Caco-2 (cell line): ENCODE data around the gene MAN1A1. TPM values are rescaled to one million over a fixed set of nuclear protein-coding genes. Genes with fewer than 3 reads are reported as not detected.

Experiments used
- BruUV-seq: library from RNA; stranded (reverse); fragments of 400-500 nt; replicated peaks from 2 replicates; lab custom pipeline; 2021; lab: Mats Ljungman, UMichigan
- CTCF ChIA-PET: fragments of 300-600 bp; sonication (Branson Sonifier 250); formaldehyde crosslinking; loops from one replicate; lab custom pipeline; 2022; ENCODE audit warnings: antibody characterized with exemption; lab: Charles Lee
- POLR2A ChIA-PET: fragments of 300-600 bp; sonication (Branson Sonifier 250); formaldehyde crosslinking; loops from one replicate; lab custom pipeline; 2022; ENCODE audit warnings: antibody characterized with exemption; lab: Charles Lee
- DNase-seq, 2 experiments: peaks; one replicate each; pipeline versions ENCODE4 v3.0.0 to v3.0.0-alpha.2; 2020 to 2022
- H3K27me3 ChIP-seq: replicated peaks from 2 replicates; pipeline ENCODE4 v1.6.0; 2011; ENCODE audit warnings: low read length; ENCODE audit not compliant: control insufficient read depth, insufficient read depth
- H3K36me3 ChIP-seq: 2 replicates; pipeline ENCODE4 v1.5.1; 2011; ENCODE audit warnings: low read length; ENCODE audit not compliant: control insufficient read depth, insufficient read depth
- H3K4me1 ChIP-seq: fragments of 250-450 bp; sonication (Bioruptor Pico); 2 replicates; pipeline ENCODE4 v1.5.1; 2020; ENCODE audit warnings: mild to moderate bottlenecking
- H3K4me3 ChIP-seq: 2 replicates; pipeline ENCODE4 v1.5.1; 2011; ENCODE audit warnings: low read depth, mild to moderate bottlenecking, control low read depth, low read length
- H3K9me3 ChIP-seq: fragments of 250-450 bp; sonication (Bioruptor Pico); 2 replicates; pipeline ENCODE4 v1.5.1; 2020; ENCODE audit warnings: mild to moderate bottlenecking, moderate library complexity
- H3K27ac Mint-ChIP-seq: one replicate; pipeline ENCODE4 v1.8.0; 2022; ENCODE audit warnings: mixed read lengths; ENCODE audit not compliant: unreplicated experiment
- H3K27me3 Mint-ChIP-seq: one replicate; pipeline ENCODE4 v1.8.0; 2022; ENCODE audit warnings: mixed read lengths; ENCODE audit not compliant: insufficient read depth, unreplicated experiment
- H3K36me3 Mint-ChIP-seq: one replicate; pipeline ENCODE4 v1.8.0; 2022; ENCODE audit warnings: mild to moderate bottlenecking, mixed read lengths; ENCODE audit not compliant: insufficient read depth, unreplicated experiment
- H3K4me1 Mint-ChIP-seq: one replicate; pipeline ENCODE4 v1.8.0; 2022; ENCODE audit warnings: low read depth, mixed read lengths; ENCODE audit not compliant: unreplicated experiment
- H3K4me3 Mint-ChIP-seq: one replicate; pipeline ENCODE4 v1.8.0; 2022; ENCODE audit warnings: mild to moderate bottlenecking, moderate library complexity, mixed read lengths; ENCODE audit not compliant: unreplicated experiment
- H3K9me3 Mint-ChIP-seq: one replicate; pipeline ENCODE4 v1.8.0; 2022; ENCODE audit warnings: mixed read lengths; ENCODE audit not compliant: unreplicated experiment
- intact Hi-C: fragments of 100-400 bp; cut with micrococcal nuclease; formaldehyde crosslinking; loops from one replicate; pipeline ENCODE4 v1.10.0; 2022; ENCODE audit not compliant: unreplicated experiment
- total RNA-seq: library from RNA; stranded (reverse); gene quantifications from 2 replicates; pipeline ENCODE4 v1.2.3, GENCODE V29; 2022
- TF ChIP-seq, protein P1 (sequence below), 2 experiments: fragments of 200-600 bp in 1 of 2; IDR thresholded peaks; 1 replicate in 1 of 2; 2 replicates in 1 of 2; pipeline versions ENCODE4 v1.5.1 to v1.8.0; 2011 to 2022; ENCODE audit warnings: antibody characterized with exemption in 1 of 2, control low read depth in 1 of 2, inconsistent platforms in 1 of 2, low read depth in 1 of 2, low read length in 1 of 2, mild to moderate bottlenecking in 1 of 2, moderate library complexity in 1 of 2; ENCODE audit not compliant: insufficient read depth in 1 of 2, severe bottlenecking in 1 of 2, unreplicated experiment in 1 of 2

The MAN1A1 gene
- total RNA-seq, 1 experiment from 2014 or later = 28.7 TPM

DNA sequence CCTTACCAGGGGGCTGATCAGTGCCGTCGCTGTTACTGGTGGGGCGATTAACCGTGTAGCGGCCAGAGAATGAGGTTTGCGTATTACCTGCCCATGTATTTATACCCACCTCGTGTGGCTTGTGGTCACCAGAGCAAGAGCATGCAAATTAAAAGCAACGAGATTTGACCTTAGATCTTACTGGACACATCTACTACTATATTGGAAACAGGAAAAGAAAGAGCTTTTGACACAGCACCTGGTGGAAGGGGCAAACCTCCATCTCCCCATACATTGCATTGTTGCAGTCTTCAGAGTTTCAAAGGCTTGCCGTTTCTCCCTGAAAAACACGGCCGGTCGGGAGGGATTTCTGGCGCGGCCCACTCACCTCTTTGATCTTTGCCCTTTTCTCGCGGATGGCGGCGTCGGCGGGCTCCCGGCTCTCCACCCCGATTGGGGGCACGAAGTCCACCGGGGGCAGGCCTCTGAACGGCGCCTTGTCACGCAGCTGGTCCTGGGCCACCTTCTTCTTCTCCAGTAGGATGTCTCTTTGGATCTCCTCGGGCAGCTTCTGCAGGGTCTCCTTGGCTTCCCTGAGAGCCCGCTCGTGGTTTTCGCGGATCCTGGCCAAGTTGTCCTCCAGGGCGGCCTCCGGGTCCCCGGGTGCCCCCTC, 1.3 kb downstream of the MAN1A1 start:
- Mint-ChIP-seq H3K27me3 (peaks cover 2% of the 10 kb centered on the region), H3K36me3 (peaks cover 9% of the 10 kb centered on the region), H3K4me1 (peaks cover 6% of the 10 kb centered on the region), H3K4me3 (peak overlapping the region; percentile 81), H3K27ac (peak overlapping the region; percentile 80), H3K9me3 (no peaks in the 10 kb centered on the region)
- H3K9me3 ChIP-seq = no peaks in the 10 kb centered on the region
- ChIA-PET CTCF (interaction anchor here (1.4 to 2.8 kb wide), 2 partner anchors 19 to 199 kb away, joined by 3 to 13 read pairs; no protein-coding TSS in a partner anchor), POLR2A (no interaction called here)
- TF ChIP-seq, protein P1, sequence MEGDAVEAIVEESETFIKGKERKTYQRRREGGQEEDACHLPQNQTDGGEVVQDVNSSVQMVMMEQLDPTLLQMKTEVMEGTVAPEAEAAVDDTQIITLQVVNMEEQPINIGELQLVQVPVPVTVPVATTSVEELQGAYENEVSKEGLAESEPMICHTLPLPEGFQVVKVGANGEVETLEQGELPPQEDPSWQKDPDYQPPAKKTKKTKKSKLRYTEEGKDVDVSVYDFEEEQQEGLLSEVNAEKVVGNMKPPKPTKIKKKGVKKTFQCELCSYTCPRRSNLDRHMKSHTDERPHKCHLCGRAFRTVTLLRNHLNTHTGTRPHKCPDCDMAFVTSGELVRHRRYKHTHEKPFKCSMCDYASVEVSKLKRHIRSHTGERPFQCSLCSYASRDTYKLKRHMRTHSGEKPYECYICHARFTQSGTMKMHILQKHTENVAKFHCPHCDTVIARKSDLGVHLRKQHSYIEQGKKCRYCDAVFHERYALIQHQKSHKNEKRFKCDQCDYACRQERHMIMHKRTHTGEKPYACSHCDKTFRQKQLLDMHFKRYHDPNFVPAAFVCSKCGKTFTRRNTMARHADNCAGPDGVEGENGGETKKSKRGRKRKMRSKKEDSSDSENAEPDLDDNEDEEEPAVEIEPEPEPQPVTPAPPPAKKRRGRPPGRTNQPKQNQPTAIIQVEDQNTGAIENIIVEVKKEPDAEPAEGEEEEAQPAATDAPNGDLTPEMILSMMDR (IDR thresholded peaks at IDR 0.05; ENCODE audit: insufficient read depth in 1 of 2, low read depth in 1 of 2, low read length in 1 of 2, severe bottlenecking in 1 of 2, unreplicated experiment in 1 of 2) = no peak
- DNase-seq = peak; percentile 54 to 59
- intact Hi-C loops = loop anchor here (2.0 to 10.0 kb wide), 4 partner anchors 35 to 383 kb away; no protein-coding TSS in a partner anchor
- peak overlapping the region; percentile 81 for H3K4me3 ChIP-seq
- no peaks in the 10 kb centered on the region; the same call in 1 of the 2 replicates for H3K36me3 ChIP-seq
- peaks cover 17% of the 10 kb centered on the region for H3K4me1 ChIP-seq
- H3K27me3 ChIP-seq = no peaks in the 10 kb centered on the region
- no TSS peak for BruUV-seq

DNA sequence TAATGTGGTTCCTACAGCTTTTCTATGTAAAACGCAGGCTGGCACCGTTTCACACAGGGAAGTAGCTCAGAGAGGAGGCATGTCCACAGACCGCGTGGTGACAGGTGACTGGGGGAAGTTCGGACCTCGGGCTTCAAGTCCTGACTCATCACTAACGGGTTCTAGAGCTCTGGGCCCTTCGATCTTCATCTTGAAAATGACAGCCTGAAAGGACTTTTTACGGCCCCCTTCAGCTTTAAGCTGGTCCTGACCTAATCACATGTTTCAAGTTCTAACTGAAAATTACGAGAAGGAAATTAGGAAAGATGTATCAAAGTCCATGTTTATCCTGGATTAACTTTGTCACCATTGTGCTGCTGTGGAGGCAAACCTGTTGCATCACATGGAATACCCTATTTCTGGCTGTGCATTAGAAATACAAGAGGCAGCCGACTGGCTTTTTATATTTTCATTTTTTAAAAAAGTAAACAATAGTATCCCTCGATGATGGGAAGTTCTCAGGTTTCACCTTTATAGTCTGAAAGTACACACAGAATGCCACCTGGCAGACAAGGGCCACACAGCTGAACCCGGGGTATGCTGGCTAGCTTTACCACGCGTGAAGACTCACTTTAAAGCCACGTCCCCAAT, 2.0 kb downstream of the MAN1A1 start:
- POLR2A ChIA-PET = no interaction called here
- Mint-ChIP-seq H3K4me1 (peaks cover 6% of the 10 kb centered on the region), H3K27ac (peak overlapping the region; percentile 80), H3K36me3 (peaks cover 9% of the 10 kb centered on the region), H3K27me3 (no peaks in the 10 kb centered on the region), H3K4me3 (peak overlapping the region; percentile 81), H3K9me3 (no peaks in the 10 kb centered on the region)
- Histone ChIP-seq H3K4me1 (peaks cover 17% of the 10 kb centered on the region), H3K4me3 (peak overlapping the region; percentile 81), H3K27me3 (no peaks in the 10 kb centered on the region), H3K9me3 (no peaks in the 10 kb centered on the region), H3K36me3 (no peaks in the 10 kb centered on the region; the same call in 1 of the 2 replicates)
- TF ChIP-seq, protein P1 (IDR thresholded peaks at IDR 0.05; ENCODE audit: insufficient read depth in 1 of 2, low read depth in 1 of 2, low read length in 1 of 2, severe bottlenecking in 1 of 2, unreplicated experiment in 1 of 2) = no peak
- peak; percentile 52 to 54 for DNase-seq
- TSS peak; percentile 37 for BruUV-seq
- CTCF ChIA-PET = interaction anchor here (1.4 to 2.8 kb wide), 2 partner anchors 18 to 198 kb away, joined by 3 to 13 read pairs; no protein-coding TSS in a partner anchor
- intact Hi-C loops = loop anchor here (1.0 to 10.0 kb wide), 6 partner anchors 14 to 383 kb away; no protein-coding TSS in a partner anchor

DNA sequence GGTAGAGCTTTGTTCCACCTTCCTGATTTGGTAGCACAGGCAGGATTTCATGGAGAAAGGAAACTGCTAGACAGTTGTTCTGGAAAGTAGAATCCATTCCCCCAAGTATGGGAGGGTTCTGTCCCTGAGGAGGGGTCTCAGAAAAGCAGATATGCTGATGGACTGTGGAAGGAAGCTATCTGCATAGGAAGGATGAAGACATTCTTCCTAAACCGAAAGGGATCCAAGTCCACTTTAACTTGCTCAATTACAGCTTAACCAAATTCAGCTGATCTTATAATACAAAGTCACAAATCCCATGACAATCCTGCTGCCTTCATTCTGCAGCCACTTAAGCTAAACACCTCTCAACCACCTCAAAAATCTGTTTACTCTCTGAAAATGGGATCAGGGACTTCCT, 2.6 kb downstream of the MAN1A1 start:
- DNase-seq = no peak
- H3K4me1 Mint-ChIP-seq = peaks cover 6% of the 10 kb centered on the region
- POLR2A ChIA-PET = no interaction called here
- Histone ChIP-seq H3K4me3 (peak overlapping the region; percentile 81), H3K4me1 (peaks cover 17% of the 10 kb centered on the region), H3K9me3 (no peaks in the 10 kb centered on the region), H3K27me3 (no peaks in the 10 kb centered on the region), H3K36me3 (peaks cover 1% of the 10 kb centered on the region; the same call in 1 of the 2 replicates)
- no peaks in the 10 kb centered on the region for H3K9me3 Mint-ChIP-seq
- peak overlapping the region; percentile 81 for H3K4me3 Mint-ChIP-seq
- TF ChIP-seq, protein P1 (IDR thresholded peaks at IDR 0.05; ENCODE audit: insufficient read depth in 1 of 2, low read depth in 1 of 2, low read length in 1 of 2, severe bottlenecking in 1 of 2, unreplicated experiment in 1 of 2) = no peak
- H3K27me3 Mint-ChIP-seq = no peaks in the 10 kb centered on the region
- H3K27ac Mint-ChIP-seq = no peak overlapping the region
- CTCF ChIA-PET = interaction anchor here (1.4 to 2.8 kb wide), 2 partner anchors 17 to 198 kb away, joined by 3 to 13 read pairs; no protein-coding TSS in a partner anchor
- no TSS peak for BruUV-seq
- peaks cover 9% of the 10 kb centered on the region for H3K36me3 Mint-ChIP-seq
- intact Hi-C loops = loop anchor here (1.0 to 10.0 kb wide), 4 partner anchors 14 to 382 kb away; no protein-coding TSS in a partner anchor
